GM21825 (cell line): ENCODE results near the gene ARL16.

Source experiments
- ATAC-seq: cut with Tn5 transposase; IDR thresholded peaks from one replicate; pipeline ENCODE4 v1.9.1; 2021; ENCODE audit warnings: mild to moderate bottlenecking, moderate library complexity; ENCODE audit not compliant: unreplicated experiment

The ARL16 gene

DNA sequence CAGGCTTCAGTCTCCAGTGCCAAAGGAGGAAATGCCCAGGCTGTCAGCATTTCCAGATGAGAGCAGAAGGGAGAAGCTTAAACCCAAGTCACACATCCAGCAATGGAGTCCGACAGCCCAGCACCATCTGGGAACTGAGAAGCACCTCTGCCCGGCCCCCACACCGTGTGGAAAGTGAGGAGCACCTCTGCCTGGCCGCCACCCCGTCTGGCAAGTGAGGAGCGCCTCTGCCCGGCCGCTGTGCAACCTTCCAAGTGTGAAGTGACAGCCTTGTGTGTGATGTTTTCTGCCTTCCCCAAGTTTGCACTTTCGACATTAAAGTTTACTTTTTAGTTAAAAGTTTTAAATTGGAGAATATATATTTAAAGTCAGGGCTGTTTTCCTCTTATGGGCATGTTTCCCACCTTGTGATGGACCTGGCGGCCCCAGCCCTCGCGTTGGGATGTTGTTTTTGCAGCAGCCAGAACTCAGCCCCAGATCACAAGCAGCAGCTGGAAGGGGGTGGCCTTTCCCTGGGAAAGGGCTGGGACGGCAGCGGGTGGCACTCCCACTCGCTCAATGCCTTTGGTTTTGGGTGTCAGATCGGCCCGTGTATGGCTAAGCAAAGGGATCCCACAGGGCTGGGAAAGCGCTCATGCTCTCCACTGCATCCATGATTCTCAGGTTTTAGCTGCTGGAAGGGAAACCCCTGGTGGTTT lies 9.9 kb downstream of the ARL16 start:
- ATAC-seq, result no peak

DNA sequence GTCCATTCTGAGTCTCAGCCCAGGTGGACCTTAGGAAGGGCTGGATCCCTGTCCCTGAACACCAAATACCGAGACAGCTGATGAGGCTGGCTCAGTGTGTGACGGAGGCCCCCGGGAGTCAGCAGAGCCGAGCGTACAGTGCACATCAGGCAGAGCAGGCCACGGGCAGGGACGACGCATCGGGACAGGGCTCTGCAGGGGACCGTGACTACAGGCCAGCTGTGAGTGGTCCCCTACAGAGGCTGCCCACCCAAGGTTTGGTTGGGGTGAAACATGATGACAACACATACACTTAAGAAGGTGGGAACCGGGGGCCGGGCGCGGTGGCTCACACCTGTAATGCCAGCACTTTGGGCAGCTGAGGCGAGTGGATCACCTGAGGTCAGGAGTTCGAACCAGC lies 10.6 kb downstream of the ARL16 start:
- no peak for ATAC-seq

DNA sequence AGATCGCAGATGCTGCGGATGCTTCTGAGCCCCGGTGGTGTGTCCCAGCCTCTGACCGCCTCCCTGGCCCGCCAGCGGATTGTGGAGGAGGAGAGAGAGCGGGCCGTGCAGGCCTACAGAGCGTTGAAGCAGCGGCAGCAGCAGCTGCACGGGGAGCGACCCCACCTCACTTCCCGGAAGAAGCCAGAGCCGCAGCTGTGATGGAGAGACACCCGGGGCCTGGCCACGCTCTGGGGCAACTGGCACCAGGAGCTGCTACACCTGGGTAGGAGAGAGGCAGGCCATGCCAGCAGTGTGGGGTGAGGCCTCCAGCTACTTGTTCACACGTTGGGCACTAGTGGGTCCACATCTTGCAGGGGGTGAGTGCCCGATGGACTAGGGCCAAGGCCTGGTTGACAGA lies 11.1 kb downstream of the ARL16 start:
- no peak for ATAC-seq

DNA sequence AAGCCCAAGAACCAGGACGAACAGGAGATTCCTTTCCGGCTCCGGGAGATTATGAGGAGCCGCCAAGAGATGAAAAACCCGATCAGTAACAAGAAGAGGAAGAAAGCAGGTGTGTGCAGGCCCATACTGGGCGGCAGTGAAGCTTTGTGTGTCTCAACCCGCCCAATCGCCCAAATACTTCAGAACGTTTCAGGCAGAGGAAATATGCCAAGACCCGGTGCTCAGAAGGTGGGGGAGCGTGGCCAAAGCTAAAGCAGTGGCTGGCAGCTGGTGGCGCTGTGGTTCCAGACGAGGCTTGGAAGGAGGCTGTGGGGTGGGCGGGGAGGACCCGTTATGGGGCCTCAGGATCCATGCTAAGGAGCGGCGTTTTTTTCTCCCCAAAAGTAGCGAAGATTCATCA lies 15.8 kb downstream of the ARL16 start:
- no peak for ATAC-seq

DNA sequence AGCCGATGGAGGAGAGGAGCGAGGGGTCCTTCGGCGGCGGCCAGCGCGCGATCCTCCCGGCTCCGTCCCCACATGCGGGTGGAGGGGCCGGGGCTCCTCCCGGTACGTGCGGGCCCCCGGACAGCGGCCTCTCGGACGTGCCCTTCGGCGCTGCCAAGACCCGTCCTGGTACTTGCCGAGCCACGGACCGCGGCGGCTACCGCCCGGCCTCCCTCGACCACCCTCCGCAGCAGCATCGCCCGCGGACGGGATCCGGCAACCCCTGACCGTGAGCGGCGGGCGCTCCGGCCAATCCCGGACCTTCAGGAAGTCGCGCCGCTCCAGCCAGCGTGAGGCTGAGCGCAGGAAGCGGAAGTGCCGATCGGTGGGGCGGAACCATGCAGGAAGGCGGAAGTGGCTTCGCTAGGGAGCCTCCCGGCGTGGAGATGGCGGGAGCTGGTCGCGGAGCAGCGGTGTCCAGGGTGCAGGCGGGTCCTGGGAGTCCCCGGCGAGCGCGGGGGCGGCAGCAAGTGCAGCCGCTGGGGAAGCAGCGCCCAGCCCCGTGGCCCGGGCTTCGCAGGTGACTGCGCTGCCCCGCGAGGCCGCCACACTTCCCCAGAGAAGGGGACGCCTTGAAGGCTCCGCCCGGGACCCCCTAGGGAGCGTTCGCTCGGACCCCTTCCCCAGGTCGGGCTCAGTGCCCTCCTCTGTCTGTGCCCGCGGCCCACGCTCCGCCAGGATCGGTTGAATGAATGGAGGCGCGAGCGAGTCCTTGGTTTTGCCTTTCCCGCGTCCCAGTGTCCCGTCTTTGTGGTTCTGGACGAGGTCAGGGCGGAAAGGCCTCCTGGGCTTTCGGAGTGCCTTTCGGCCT lies 17.0 kb downstream of the ARL16 start, which contains the start of the genes CCDC137 and OXLD1:
CCDC137 (plus strand) TSS at position 396 of the 850 bp plus-strand sequence; CDS start at position 426, 30 bp downstream.
OXLD1 (minus strand) TSS at position 264 of the 850 bp plus-strand sequence; CDS start at position 236, 28 bp downstream.
- ATAC-seq, result peak; percentile 86

DNA sequence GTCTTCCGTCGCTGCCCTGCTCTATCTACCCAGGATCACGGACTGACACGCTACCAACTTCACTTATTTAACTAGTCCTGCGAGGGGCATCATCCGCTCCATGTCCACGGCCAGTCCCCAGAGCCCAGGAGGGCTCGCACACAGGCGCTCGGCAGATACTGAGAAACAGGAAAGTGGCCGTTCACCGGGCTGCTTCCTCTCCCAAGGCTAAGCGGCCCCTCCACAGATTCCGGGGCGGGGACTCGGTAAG lies 17.6 kb downstream of the ARL16 start:
- peak; percentile 21 for ATAC-seq

DNA sequence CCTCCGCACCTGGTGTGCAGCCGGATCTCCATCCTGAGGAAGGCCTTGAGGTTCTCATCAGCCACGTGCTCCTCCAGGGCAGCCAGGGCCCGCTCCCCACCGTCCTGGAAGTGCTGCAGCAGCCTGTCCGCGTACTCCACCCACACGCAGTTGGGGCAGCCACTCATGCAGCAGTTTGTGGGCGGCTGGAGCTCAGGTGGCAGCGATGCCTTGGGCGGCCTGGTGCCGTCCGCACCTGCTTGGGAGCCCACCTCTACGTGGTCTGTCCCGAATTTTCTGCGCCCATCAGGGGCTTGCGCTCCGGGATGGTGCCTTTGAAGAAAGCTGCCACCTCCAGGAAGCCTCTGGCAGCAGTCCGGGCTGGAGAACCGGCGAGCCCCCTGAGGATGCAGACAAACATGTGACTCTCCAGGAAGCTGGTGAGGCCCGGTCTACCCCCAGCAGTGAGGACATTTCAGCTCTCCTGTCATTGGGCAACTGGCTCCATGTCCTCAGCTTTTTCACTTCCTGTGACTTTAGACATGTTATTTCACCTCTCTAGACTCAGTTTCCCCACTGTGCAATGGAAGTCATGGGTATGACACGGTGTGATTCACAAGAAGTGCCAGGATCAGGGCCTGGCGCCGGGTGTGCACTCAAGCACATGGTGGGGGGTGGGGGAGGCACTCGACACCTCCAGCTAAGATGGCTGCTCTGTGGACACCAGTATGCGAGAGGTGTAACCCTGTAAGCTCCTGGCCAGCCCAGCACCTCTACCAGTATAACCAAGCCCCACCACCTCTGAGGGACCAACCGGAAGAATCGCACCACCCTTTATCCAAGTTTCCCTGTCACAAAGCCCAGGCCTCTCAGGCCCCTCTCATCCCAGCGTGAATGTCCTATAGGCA lies 18.1 kb downstream of the ARL16 start:
- no peak for ATAC-seq

DNA sequence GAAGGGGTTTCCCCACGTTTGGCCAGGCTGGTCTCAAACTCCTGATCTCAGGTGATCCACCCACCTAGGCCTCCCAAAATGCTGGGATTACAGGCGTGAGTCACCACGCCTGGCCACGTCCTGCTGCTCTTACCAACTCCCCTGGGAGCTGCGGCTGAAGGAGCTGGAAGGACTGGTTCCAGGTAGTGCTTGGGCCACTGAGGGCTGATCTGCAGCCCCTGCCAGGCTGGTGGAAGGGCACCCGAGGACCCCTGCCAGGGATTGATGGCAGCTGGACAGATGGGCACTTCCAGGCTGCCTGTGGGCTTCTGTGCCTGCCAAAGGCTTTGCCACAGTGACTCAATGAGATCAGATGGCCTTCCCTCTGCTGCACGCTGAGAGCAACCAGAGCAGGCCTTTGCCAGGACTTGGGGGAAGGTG lies 19.5 kb downstream of the ARL16 start:
- no peak for ATAC-seq

DNA sequence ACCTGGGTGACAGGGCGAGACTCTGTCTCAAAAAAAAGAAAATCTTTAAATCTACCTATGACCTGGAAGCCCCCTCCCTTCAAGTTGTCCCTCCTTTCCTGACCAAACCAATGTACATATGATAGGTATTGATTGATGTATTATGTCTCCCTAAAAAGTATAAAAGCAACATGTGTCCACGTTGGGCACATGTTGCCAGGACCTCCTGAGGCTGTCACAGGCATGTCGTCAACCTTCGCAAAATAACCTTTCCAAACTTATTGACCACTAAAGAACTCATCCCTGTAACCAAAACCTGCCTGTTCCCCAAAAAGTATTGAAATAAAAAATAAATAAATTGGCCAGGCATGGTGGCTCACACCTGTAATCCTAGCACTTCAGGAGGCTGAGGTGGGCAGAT lies 21.6 kb downstream of the ARL16 start:
- no peak for ATAC-seq

DNA sequence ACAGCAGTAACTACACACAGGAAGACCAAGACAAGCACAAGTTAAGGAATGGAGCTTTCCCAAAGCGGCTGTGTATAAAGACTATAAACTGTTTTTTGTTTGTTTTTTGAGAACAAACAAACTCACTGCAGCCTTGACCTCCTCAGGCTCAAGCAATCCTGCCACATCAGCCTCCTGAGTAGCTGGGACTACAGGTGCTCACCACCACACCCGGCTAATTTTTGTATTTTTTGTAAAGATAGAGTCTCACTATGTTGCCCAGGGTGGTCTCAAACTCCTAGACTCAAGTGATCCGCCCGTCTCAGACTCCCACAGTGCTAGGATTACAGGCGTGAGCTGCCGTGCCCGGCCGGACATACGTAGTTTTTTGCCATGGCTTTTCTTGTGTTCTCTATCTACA lies 23.2 kb downstream of the ARL16 start:
- ATAC-seq, result no peak

DNA sequence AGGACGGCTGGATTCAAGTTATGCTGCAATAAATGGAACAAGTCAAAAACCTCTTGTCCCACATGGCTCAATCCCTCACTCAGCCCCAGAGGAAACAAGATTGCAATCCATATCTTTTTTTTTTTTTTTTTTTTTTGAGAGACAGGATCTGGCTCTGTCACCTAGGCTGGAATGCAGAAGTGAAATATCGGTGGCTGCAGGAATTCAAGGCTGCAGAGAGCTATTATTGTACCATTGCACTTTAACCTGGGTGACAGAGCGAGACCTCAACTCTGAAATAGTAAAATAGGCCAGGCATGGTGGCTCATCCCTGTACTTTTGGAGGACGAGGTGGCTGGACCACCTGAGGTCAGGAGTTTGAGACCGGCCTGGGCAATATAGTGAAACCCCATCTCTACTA lies 24.6 kb downstream of the ARL16 start:
- ATAC-seq, result no peak

DNA sequence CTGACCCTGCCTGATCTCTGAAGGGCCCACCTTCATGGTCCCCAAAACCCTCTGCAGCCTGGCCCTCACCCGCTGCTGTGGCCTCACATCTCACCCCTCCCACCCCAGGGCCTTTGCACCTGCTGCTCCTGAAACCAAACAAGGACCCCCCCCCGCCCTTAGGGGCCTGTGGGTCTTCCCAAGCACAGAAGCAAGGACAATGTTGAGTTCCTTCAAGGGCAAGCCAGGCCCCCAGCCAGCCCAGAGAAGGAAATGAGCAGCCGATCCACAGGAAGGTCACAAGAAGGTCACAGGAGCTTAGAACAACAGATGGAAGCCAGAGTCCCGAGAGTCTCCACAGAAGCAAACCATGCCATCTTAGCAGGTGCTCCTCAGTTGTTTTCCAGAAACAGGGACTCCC lies 26.8 kb downstream of the ARL16 start:
- no peak for ATAC-seq

DNA sequence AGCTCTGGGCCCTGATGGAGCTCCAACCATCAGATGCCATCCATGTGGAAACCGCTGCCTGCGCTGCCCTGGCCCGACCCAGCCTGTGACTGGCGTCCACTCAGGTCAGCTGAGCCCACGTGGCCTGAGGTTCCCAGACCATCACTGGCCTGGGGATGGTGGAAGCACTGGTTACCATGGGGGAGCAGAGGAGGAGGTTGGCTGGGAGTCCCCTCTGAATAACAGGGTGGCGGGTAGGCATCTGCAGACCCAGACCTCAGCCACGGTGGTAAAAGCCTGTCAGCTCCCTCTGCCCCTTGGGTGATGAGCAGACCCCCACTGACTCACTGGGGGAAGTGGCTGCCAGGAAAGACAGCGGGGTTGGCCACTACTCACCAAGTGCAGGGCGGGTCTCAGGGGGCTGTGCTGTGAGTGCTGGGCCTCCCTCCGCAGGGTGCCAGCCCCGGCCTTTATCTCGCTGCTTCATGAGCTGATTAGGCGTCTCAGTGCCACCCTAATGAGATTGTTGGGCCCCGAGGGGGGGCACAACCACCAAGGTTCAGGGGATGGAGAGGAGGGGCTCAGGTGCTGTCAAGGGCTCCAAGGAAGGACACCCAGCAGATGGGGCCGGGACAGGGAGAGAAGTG lies 27.4 kb downstream of the ARL16 start, which contains the start of gene PDE6G:
PDE6G (minus strand) TSS at position 425 of the 626 bp plus-strand sequence. CDS start 3,237 bp downstream, outside the sequence.
- ATAC-seq, result no peak

DNA sequence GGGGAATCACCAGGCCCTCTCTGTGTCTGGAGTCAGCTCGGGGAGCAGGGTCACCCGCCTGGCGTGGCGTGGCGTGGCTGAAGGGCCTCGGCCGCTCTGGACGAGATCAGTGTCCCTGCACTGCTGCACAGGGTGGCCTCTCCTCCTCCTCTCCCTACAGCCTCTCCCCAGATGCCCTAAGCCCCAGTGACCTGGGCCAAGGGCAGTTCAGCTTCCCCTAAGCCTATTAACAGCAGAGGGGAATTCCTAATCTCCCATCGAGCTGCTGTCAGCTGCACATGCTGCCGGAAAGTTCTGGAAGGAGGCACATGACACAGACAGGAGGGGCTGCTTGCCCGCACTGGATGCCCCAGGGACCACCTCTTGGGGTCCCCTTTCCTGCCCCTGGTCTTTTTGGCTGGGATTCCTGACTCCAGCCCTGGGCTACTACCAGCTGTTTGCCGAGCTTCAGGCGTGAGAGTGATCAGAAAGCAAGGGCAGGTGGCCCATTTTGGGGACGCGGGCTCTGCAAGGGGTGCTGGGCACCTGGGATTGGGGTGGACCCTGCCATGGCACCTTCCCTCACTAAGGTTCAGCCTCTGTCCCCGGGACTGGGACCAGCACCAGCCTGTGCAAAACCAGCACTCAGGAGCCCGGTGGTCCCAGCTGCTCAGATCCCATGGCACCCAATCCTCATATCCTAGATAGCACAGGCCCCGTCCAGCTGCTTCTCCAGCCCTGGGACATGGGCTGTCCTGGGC lies 28.0 kb downstream of the ARL16 start:
- no peak for ATAC-seq

DNA sequence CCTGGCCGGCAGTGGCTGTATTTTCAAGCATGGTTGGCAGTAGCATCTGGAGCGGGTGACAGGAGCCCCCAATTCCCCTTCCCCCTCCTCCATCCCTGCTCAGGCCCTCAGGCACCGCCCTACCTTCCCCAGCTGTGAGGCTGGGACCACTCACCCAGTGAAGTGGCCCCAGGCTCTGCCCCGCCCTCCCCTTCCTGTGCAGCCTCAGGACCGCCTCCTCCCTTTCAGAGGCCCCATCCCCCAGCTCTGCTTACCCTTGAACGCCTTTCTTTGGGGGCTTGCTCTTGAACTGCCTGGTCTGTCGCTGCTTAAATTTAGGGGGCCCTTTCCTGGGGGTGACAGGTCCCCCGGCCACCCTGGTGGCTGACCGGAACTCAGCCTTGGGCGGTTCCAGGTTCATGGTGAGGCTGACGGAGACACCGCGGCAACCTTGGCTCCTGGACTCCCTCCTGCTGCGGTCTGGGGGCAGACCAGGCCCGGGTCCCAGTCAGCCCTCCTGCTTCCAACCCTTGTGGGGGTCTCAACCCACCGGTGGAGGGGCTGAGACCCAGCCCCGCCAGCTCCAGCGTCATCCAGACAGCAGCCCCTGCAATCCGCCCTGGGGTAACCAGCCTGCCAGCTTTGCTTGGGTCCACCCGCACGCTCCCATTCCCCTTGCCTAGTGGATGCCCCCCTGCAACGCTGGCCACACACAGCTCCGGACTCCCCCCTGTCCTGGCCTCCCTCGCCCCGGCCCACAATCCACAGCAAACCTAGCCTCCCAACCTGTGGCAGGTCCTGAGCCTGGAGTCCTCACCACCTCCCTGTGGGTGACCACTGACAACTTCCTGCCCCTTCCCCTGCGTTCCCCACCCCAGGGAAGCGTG lies 30.5 kb downstream of the ARL16 start:
- ATAC-seq, result no peak

DNA sequence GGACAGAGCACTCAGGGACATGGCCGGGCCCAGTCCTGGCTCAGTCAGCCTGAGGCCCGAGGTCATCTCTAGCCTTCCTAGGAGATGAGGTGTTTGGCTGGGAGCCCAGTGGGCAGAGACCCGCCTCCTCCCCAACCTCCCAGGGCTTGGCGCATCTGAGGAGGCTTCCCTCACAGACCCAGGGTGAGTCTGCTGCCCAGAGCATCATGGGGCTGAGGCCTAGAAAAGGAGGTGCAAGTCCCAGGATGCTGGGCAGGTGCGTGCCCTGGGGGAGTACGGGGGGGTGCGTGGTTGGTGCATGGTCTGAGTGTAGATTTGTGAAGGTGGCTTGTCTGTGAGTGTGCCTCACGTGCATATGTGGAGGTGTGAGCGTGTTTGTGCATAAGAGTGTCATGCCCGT lies 31.9 kb downstream of the ARL16 start:
- ATAC-seq, result no peak

DNA sequence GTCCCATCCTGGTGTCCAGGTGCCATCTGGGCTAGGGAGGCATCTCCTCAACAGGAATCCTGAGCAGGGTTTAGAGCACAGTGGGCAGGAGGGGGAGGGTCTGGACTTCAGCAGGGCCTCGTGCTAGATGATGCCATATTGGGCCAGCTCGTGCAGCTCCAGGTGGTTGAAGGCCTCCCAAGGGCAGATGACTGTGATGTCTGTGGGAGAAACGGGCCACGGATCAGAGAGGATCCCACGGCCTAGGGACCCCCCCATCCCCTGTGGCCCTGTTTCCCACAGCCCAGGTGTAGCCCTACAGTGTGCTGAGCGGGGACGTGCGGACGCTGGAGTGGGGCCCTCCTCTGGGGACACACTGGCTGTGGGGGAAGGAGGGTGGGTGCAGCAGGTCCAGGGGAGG lies 32.6 kb downstream of the ARL16 start:
- no peak for ATAC-seq

DNA sequence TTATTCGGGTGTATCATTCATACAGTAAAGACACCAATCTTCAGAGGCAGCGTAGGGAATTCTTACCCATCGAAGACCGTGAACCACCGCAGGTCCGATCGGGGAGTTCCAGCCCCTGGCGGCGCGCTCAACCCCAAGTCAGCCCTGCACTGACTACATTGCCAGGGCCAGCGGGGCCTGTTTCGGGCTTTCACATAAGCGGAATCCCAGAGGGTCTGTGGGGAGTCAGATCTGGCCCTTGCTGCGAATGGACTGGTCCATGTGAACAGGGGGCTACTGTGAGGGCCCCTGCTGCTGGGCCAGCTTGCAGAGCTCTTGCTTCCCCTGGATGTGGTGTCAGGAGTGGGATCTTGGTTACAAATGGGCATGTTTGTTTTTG lies 34.9 kb downstream of the ARL16 start:
- no peak for ATAC-seq

DNA sequence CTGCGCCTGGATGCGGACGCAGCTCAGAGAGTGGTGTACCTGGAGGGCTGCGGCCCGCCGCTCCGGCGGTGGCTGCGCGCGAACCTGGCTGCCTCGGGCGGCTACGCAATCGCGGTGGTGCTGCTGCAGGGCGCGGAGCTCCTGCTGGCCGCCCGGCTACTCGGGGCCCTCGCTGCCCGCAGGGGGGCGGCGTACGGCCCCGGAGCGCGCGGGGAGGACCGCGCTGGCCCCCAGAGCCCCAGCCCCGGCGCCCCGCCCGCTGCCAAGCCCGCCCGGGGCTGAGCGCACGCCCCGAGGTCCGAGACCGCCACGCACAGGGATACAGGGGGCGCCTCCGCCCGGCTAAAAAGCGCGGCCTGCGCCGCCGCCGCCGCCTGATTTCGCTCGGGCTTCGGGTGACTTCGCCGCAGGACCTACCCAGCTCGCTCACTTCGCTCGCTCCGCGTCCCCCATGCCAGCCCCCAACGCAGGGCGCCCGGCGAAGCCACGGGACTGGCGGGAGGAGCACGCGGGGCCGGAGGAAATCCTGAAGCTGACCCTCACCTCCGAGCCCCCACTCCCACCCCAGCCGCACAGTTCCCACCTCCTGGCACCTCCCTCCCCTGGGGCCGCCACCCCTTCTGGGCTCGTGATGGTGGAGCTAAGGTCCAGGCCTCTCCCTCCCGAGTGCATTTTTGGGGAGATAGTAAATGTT lies 35.4 kb downstream of the ARL16 start:
- ATAC-seq, result no peak
